ENCODE results near the gene CEBPA. TPM values are rescaled to one million over a fixed set of nuclear protein-coding genes. Genes with fewer than 3 reads are reported as not detected.

Gene CEBPA
- total and polyA plus RNA-seq, 2 donors (not counting 1 experiment from before 2014, with no cell fraction given), result 1.7 to 2.6 TPM

GRCh38 chr19:33278403-33279269 lies 23.7 kb downstream of the CEBPA start:
- TF ChIP-seq CTCF (IDR thresholded peaks at IDR 0.05), result no peak
- no peak for TF ChIP-seq EZH2 (IDR thresholded peaks at IDR 0.05; ENCODE audit: borderline replicate concordance, insufficient read depth, low read depth, low read length, poor library complexity, severe bottlenecking)
- H3K4me3 Mint-ChIP-seq, result no peak overlapping the region
- intact Hi-C loops (cut with micrococcal nuclease), result no loop called here

GRCh38 chr19:33278023-33278402 lies 24.3 kb downstream of the CEBPA start:
- Histone ChIP-seq H3K4me3 (ENCODE audit: control extremely low read depth in 1 of 5, extremely low read depth in 1 of 5, insufficient read depth in 1 of 5, low read depth in 2 of 5, low read length in 4 of 5) (no peak overlapping the region), H3K4me1 (ENCODE audit: control insufficient read depth in 2 of 2, insufficient read depth in 2 of 2, low read length in 2 of 2) (no peaks in the 10 kb centered on the region), H3K79me2 (ENCODE audit: control insufficient read depth, insufficient read depth, low read length) (no peaks in the 10 kb centered on the region), H3K36me3 (replicated peaks in 1 of 2; ENCODE audit: control extremely low read depth in 1 of 2, control insufficient read depth in 1 of 2, extremely low read depth in 1 of 2, insufficient read depth in 2 of 2, low read length in 1 of 2) (no peaks in the 10 kb centered on the region), H3K9me3 (ENCODE audit: control extremely low read depth in 1 of 3, control insufficient read depth in 2 of 3, insufficient read depth in 1 of 3, low read length in 2 of 3) (peaks cover 0 to 2% (median 0%) of the 10 kb centered on the region in 3 donors), H3K27ac (ENCODE audit: low read length in 2 of 2) (no peak overlapping the region), H3K4me2 (replicated peaks; ENCODE audit: low read depth, low read length, poor library complexity, severe bottlenecking) (no peak overlapping the region), H3K9ac (ENCODE audit: low read length) (no peak overlapping the region), H2AFZ (ENCODE audit: insufficient read depth, low read depth, low read length, poor library complexity, severe bottlenecking) (no peak overlapping the region), H4K20me1 (ENCODE audit: control insufficient read depth, insufficient read depth, low read length, poor library complexity, severe bottlenecking) (no peaks in the 10 kb centered on the region), H3K27me3 (replicated peaks in 1 of 4; ENCODE audit: control extremely low read depth in 1 of 4, control insufficient read depth in 3 of 4, insufficient read depth in 4 of 4, low read length in 3 of 4) (peaks cover 0 to 2% (median 0%) of the 10 kb centered on the region in 4 experiments)
- no peak for TF ChIP-seq CTCF (IDR thresholded peaks at IDR 0.05)
- TF ChIP-seq EZH2 (IDR thresholded peaks at IDR 0.05; ENCODE audit: borderline replicate concordance, insufficient read depth, low read depth, low read length, poor library complexity, severe bottlenecking), result no peak
- ChIA-PET POLR2A (no interaction called here), CTCF (no interaction called here)
- Mint-ChIP-seq H3K27ac (no peak overlapping the region), H3K27me3 (peaks cover 3% of the 10 kb centered on the region), H3K4me1 (peaks cover 5% of the 10 kb centered on the region), H3K9me3 (ENCODE audit: insufficient read depth) (no peaks in the 10 kb centered on the region), H3K4me3 (no peak overlapping the region)
- ATAC-seq (ENCODE audit: low read depth) (no peak), DNase-seq (no peak)
- 87% methylated on average over 3 of the region's 4 CpGs for WGBS (ENCODE audit: insufficient coverage)
- intact Hi-C loops (cut with micrococcal nuclease), result no loop called here

More at GRCh38 chr19:33278403-33279269, 23.7 kb downstream of the CEBPA start:
- 90% methylated on average over 8 of the region's 9 CpGs for WGBS (ENCODE audit: insufficient coverage)
- no peaks in the 10 kb centered on the region for H3K79me2 ChIP-seq (ENCODE audit: control insufficient read depth, insufficient read depth, low read length)
- H3K27me3 ChIP-seq (replicated peaks in 1 of 4; ENCODE audit: control extremely low read depth in 1 of 4, control insufficient read depth in 3 of 4, insufficient read depth in 4 of 4, low read length in 3 of 4), result peaks cover 0 to 2% (median 0%) of the 10 kb centered on the region in 4 experiments
- H3K27me3 Mint-ChIP-seq, result peaks cover 5% of the 10 kb centered on the region
- POLR2A ChIA-PET, result no interaction called here
- no peak overlapping the region for H3K4me3 ChIP-seq (ENCODE audit: control extremely low read depth in 1 of 5, extremely low read depth in 1 of 5, insufficient read depth in 1 of 5, low read depth in 2 of 5, low read length in 4 of 5)
- no peak overlapping the region for H3K27ac Mint-ChIP-seq
- ATAC-seq (ENCODE audit: low read depth) (no peak), DNase-seq (no peak)
- no peaks in the 10 kb centered on the region for H3K36me3 ChIP-seq (replicated peaks in 1 of 2; ENCODE audit: control extremely low read depth in 1 of 2, control insufficient read depth in 1 of 2, extremely low read depth in 1 of 2, insufficient read depth in 2 of 2, low read length in 1 of 2)
- H3K4me1 ChIP-seq (ENCODE audit: control insufficient read depth in 2 of 2, insufficient read depth in 2 of 2, low read length in 2 of 2), result no peaks in the 10 kb centered on the region
- no peak overlapping the region for H2AFZ ChIP-seq (ENCODE audit: insufficient read depth, low read depth, low read length, poor library complexity, severe bottlenecking)
- CTCF ChIA-PET, result no interaction called here
- no peaks in the 10 kb centered on the region for H4K20me1 ChIP-seq (ENCODE audit: control insufficient read depth, insufficient read depth, low read length, poor library complexity, severe bottlenecking)
- H3K9me3 ChIP-seq (ENCODE audit: control extremely low read depth in 1 of 3, control insufficient read depth in 2 of 3, insufficient read depth in 1 of 3, low read length in 2 of 3), result peaks cover 0 to 2% (median 0%) of the 10 kb centered on the region in 3 donors
- peaks cover 5% of the 10 kb centered on the region for H3K4me1 Mint-ChIP-seq
- no peaks in the 10 kb centered on the region for H3K9me3 Mint-ChIP-seq (ENCODE audit: insufficient read depth)
- no peak overlapping the region for H3K27ac ChIP-seq (ENCODE audit: low read length in 2 of 2)
- no peak overlapping the region for H3K4me2 ChIP-seq (replicated peaks; ENCODE audit: low read depth, low read length, poor library complexity, severe bottlenecking)
- H3K9ac ChIP-seq (ENCODE audit: low read length), result no peak overlapping the region

Measured in B cell (primary cell).